HG02623 (cell line): ENCODE results near the gene SPTSSB.
A peak's percentile ranks its signal among the peaks of the same experiment; 100 is the strongest.

Source experiments
- ATAC-seq: cut with Tn5 transposase; IDR thresholded peaks from one replicate; pipeline ENCODE4 v1.9.1; 2021; ENCODE audit warnings: moderate library complexity; ENCODE audit not compliant: unreplicated experiment

The SPTSSB gene

GRCh38 chr3:161371441-161372320 lies at the start of gene SPTSSB:
Gene SPTSSB (minus strand): TSS chr3:161371517. CDS start chr3:161346323, 25,194 bp downstream.
- ATAC-seq, result peak; percentile 57

DNA sequence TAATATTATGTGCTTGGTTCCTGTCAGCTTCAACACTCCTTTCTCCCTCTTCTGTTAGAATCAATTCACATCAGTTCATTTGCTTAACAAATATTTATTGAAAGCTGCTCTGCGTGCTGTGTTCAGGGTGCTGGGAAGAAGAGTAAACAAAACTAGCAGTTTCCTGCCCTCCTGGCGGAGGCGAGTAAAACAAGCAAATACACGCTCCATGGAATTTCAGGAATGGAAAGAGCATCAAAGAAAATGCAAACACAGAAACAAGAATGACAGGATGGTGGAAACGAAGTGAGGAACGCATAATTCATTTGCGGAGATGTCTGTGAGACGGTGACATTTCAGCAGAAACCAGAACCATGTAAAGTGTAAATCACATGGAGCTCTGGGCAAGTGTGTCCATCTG lies 49.4 kb upstream of the SPTSSB start:
- no peak for ATAC-seq

DNA sequence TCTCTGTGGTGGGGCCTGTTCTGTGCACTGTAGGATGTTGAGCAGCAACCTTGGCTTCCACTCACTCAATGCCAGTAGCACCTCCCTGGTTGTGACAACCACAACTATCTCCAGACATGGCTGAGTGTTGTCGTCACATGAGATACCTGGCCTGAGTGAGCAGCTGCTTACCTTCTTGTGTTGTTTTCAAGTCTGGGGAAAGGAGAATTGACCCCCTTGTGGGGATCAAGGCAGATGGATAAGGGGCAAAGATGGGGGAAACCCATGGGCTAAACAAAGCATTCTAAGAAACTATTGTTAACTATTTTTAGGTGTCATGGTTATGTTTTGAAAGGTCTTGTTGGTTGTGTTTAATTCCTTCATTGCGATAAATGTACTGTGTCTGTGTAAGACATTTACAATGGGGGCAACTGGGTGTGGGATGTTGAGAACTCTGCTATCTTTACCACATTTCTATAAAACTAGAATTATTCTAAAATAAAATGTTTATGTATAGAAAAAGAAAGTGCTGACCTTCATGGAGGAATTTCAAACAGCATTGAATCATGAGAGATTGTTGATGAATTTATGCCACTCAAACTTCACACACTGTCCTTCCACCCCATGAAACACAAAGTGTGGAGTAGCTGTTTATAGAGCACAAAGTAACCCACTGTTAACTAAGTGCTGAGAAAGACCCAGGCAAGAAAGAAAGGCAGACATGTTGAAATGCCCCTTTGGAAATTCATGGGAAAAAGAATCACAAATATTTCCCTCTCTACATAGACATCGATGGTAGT lies 48.4 kb upstream of the SPTSSB start:
- ATAC-seq, result no peak

GRCh38 chr3:161415506-161416231 lies 44.4 kb upstream of the SPTSSB start:
- no peak for ATAC-seq

GRCh38 chr3:161414907-161415306 lies 43.6 kb upstream of the SPTSSB start:
- no peak for ATAC-seq

GRCh38 chr3:161413855-161414210 lies 42.5 kb upstream of the SPTSSB start:
- peak; percentile 47 for ATAC-seq

GRCh38 chr3:161413127-161413854 lies 42.0 kb upstream of the SPTSSB start:
- peak; percentile 23 for ATAC-seq

DNA sequence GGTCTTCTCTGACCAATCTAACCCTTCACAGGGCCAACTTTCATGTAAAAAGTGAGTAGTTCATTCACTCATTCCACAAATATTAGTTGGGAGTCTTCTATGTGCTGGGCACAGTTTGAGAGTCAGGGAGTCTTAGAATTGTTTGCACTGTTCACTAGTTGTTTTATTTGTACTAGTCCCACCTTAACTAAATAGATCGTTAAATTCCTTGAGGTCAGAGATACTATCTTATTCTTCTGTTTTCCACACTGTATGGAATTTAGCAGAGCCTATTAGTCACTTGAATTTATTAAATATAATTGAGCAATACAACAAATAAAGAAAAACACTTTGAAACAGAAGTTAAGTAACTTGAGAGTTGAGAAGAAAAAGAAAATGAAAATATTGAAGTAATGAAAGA lies 40.8 kb upstream of the SPTSSB start:
- no peak for ATAC-seq

DNA sequence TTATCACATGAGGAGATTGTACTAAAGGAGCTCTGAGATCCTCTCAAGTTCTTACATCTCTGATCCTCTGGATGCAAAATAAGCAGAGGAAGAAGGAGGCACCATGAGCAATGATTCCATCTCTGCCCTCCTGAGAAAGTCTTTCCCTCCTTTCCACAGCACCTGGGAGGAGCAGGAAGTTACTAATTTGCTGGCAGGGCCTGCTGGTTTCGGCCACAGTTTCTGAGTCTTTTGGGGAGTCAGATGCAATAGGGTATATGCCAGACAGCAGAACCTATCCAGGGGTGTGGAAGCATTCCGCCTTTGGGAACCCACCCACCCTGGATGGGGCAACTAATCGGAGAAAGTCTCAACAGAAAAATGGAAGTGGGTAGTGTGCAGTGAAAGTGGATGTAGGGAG lies 38.5 kb upstream of the SPTSSB start:
- no peak for ATAC-seq

DNA sequence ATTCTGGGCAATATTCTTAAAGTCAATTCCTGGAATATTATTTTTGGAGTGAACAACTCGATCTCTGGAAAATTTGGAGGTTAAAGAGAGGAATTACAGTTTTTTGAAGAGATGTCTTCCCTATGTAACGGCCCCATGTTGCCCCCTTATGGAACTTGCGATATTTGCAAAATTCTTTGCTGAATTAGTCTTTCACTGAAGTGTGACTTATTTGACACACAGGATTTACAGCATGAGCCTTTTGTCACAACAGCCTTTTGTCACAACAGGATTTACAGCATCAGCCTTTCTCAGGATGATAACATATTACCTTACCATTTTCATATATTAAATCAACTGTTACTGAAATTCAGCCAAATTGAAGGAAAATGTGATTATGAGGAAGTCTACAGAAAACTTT lies 37.8 kb upstream of the SPTSSB start:
- no peak for ATAC-seq

DNA sequence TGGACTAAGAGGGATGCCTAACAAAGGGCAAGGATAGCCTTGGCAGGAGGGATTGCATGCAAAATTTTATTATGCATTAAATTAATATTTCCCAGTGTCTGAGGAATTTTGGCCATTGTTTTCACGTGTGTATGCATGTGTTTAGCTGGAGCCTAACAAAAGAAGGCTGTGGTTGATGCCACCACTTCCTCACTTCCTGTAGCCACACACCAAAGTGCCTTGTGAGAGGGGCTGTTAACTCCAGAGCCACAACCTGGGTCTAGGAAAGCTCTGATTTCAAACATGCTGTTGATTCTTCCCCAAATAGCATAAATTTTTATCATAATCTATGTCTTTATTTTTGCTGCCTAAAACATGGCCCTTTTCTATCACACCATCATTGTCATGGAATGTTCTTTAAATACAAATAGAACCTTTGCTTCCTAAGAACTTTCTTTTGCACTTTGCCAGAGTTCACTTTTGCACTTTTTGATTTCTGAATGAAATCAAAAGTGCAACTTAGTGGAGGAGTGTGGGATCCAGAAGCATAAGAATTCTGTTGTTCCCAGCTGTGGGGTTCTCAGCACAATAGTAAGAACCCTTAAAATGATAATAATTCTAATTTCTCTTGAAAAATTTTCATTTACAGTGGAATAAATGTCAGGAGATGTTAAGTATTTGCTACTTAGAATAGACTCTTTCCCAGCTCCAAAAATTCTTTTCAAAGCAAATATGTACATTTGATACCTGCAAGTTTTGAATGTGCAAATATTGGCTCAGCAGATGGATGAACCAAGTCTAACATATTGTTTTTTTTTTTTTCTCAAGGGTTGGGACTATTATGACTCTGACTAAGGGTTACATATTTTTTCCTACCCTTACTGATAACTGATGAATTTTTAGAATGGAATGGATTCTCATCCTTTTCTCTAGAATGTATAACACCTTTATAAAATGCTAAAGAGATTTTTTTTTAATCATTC lies 35.6 kb upstream of the SPTSSB start:
- no peak for ATAC-seq

GRCh38 chr3:161405836-161406235 lies 34.5 kb upstream of the SPTSSB start:
- ATAC-seq, result no peak

GRCh38 chr3:161405087-161405486 lies 33.8 kb upstream of the SPTSSB start:
- ATAC-seq, result no peak

GRCh38 chr3:161403251-161403650 lies 31.9 kb upstream of the SPTSSB start:
- no peak for ATAC-seq

GRCh38 chr3:161401389-161401788 lies 30.1 kb upstream of the SPTSSB start:
- no peak for ATAC-seq

- ATAC-seq, result no peak
These were observed 29.3 kb upstream of the SPTSSB start for GRCh38 chr3:161400650-161401049.

- ATAC-seq, result no peak
These were observed 24.0 kb upstream of the SPTSSB start for GRCh38 chr3:161395115-161396012.

DNA sequence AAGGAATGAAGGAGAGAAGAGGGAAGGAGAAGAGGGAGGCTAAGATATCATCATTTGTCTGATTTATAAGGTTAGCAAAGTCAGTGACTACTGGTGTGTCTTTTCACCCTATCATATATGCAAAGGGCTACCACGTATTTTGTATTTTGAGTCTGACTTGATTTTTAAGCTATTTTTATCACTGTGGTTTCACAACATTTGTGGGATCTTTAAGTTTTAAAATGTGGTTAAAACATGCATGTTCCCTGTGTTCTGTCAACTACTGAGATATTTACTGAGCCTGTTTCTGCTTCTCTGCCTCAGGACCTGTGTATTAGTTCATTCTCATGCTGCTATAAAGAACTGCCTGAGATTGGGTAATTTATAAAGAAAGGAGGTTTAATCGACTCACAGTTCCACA lies 22.5 kb upstream of the SPTSSB start:
- ATAC-seq, result no peak

DNA sequence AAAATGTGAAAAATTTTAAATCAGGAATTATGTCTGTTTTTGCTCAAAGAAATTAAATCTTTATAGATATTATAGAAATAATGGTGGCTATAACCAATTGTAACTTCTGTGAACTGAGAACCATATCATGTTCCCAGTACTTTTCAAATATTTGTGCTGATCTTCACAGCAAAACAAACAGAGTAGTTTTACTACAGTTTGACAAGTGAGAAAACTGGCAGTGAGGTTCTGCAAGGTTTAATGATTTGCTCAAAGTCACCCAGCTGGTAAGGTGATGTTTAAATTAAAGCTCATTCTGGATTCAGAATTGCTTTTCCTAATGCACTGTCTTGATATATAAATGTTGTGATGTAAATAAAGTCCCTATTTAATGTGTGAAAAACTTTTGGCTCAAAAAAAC lies 22.0 kb upstream of the SPTSSB start:
- no peak for ATAC-seq
